ENCODE data around the gene PRSS16. TPM values are rescaled to one million over a fixed set of nuclear protein-coding genes. Genes with fewer than 3 reads are reported as not detected.

PRSS16 gene
- total and polyA plus RNA-seq, 9 donors, result 1.7 to 16.9 (median 3.2) TPM

- intact Hi-C loops (cut with DNase I), result no loop called here
- no peak overlapping the region for H3K27ac ChIP-seq
- H3K4me1 ChIP-seq (ENCODE audit: insufficient read depth), result no peaks in the 10 kb centered on the region
- TF ChIP-seq EP300 (IDR thresholded peaks at IDR 0.05) (no peak), CTCF (IDR thresholded peaks at IDR 0.05) (no peak), POLR2A (IDR thresholded peaks at IDR 0.05) (no peak)
- no peak overlapping the region for H3K4me3 ChIP-seq
- no peaks in the 10 kb centered on the region for H3K27me3 ChIP-seq
- peaks cover 0 to 17% of the 10 kb centered on the region in 2 donors for H3K9me3 ChIP-seq
- no peaks in the 10 kb centered on the region for H3K36me3 ChIP-seq
- 4 to 6% (median 5%) methylated on average over 25 of the region's 25 CpGs for WGBS, 3 donors
- DNase-seq, result no peak
Observed at GRCh38 chr6:27290065-27290849, 42.8 kb downstream of the PRSS16 start.

DNA sequence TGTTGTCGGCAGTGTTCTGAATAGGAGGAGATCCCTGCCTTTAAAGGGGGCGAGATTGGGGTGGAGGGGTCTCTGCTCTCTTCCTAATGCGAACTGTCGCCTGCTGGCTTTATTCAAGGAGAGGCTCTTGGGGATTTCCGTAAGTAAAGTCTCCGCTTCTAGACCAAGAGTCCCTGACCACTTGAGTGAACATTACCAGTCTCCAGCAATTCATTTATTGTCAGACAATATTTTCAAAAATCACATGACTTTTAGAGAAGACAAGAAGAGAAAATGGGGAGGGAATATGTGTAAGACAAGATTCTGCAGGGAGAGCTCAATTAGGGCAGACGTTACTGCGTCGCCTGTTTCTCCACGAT is 43.3 kb downstream of the PRSS16 start:
- WGBS, 3 donors, result 7 to 14% (median 12%) methylated on average over 10 of the region's 10 CpGs
- H3K27ac ChIP-seq, result no peak overlapping the region
- no peak for TF ChIP-seq POLR2A (IDR thresholded peaks at IDR 0.05)
- no peak for TF ChIP-seq CTCF (IDR thresholded peaks at IDR 0.05)
- no peak for TF ChIP-seq EP300 (IDR thresholded peaks at IDR 0.05)
- peaks cover 0 to 18% of the 10 kb centered on the region in 2 donors for H3K9me3 ChIP-seq
- intact Hi-C loops (cut with DNase I), result no loop called here
- no peaks in the 10 kb centered on the region for H3K27me3 ChIP-seq
- H3K4me3 ChIP-seq, result no peak overlapping the region
- H3K4me1 ChIP-seq (ENCODE audit: insufficient read depth), result no peaks in the 10 kb centered on the region
- no peaks in the 10 kb centered on the region for H3K36me3 ChIP-seq
- no peak for DNase-seq

- TF ChIP-seq EP300 (IDR thresholded peaks at IDR 0.05) (no peak), POLR2A (IDR thresholded peaks at IDR 0.05) (no peak), CTCF (IDR thresholded peaks at IDR 0.05) (no peak)
- no peak for DNase-seq
- Histone ChIP-seq H3K9me3 (peaks cover 0 to 18% of the 10 kb centered on the region in 2 donors), H3K27ac (no peak overlapping the region), H3K4me3 (no peak overlapping the region), H3K36me3 (no peaks in the 10 kb centered on the region), H3K27me3 (no peaks in the 10 kb centered on the region), H3K4me1 (ENCODE audit: insufficient read depth) (no peaks in the 10 kb centered on the region)
- 15 to 24% (median 20%) methylated on average over 28 of the region's 28 CpGs for WGBS, 3 donors
- intact Hi-C loops (cut with DNase I), result no loop called here
Observed at GRCh38 chr6:27293436-27294098, 46.1 kb downstream of the PRSS16 start.

DNA sequence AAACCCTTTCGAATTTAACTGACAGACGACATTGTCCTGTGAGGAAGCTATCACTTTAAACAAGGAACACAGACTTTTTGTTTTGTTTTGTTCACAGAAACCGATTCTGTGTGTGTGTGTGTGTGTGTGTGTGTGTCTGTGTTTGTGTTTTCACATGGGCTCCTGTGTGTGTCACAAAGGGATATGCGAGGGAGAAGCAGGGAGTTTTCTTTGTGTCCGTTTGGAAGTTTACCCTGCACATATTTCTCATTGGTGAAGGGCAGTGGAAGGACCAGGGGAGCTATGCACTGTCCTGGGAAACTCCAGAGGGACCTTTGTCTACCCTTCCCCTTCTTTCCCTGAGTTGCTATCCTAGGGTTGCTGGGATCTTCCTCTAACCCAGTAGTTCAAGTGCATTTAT is 46.9 kb downstream of the PRSS16 start:
- TF ChIP-seq CTCF (IDR thresholded peaks at IDR 0.05) (no peak), POLR2A (IDR thresholded peaks at IDR 0.05) (no peak), EP300 (IDR thresholded peaks at IDR 0.05) (no peak)
- Histone ChIP-seq H3K4me3 (no peak overlapping the region), H3K4me1 (ENCODE audit: insufficient read depth) (no peaks in the 10 kb centered on the region), H3K36me3 (no peaks in the 10 kb centered on the region), H3K9me3 (peaks cover 0 to 18% of the 10 kb centered on the region in 2 donors), H3K27me3 (no peaks in the 10 kb centered on the region), H3K27ac (no peak overlapping the region)
- 22 to 35% (median 25%) methylated on average over 5 of the region's 5 CpGs for WGBS, 3 donors
- intact Hi-C loops (cut with DNase I), result no loop called here
- DNase-seq, result no peak

All from ovary (tissue), 9 donors.